NT2/D1 (cell line): ENCODE measurements around the gene PCSK6.

Source experiments
- DNase-seq: peaks from one replicate; pipeline ENCODE4 v3.0.0-alpha.2; 2011; ENCODE audit warnings: low read depth, low spot score
- H3K27me3 ChIP-seq: 2 replicates; pipeline ENCODE4 v1.6.0; 2011; ENCODE audit warnings: mild to moderate bottlenecking; ENCODE audit not compliant: insufficient read length, insufficient read depth
- H3K36me3 ChIP-seq: 2 replicates; pipeline ENCODE4 v1.6.1; 2011; ENCODE audit warnings: mild to moderate bottlenecking, low read length, mixed read lengths; ENCODE audit not compliant: insufficient read depth, insufficient read length
- H3K4me1 ChIP-seq: 2 replicates; pipeline ENCODE4 v1.5.1; 2011; ENCODE audit not compliant: insufficient read depth, insufficient read length
- H3K4me3 ChIP-seq: 2 replicates; pipeline ENCODE4 v1.5.1; 2011; ENCODE audit warnings: low read depth; ENCODE audit not compliant: insufficient read length
- H3K9ac ChIP-seq: 2 replicates; pipeline ENCODE4 v1.6.0; 2011; ENCODE audit warnings: low read depth; ENCODE audit not compliant: insufficient read length
- H3K9me3 ChIP-seq: 2 replicates; pipeline ENCODE4 v1.5.1; 2011; ENCODE audit warnings: mild to moderate bottlenecking, low read length; ENCODE audit not compliant: insufficient read depth
- SUZ12 ChIP-seq: IDR thresholded peaks from 2 replicates; pipeline ENCODE4 v1.6.1; 2011; ENCODE audit not compliant: insufficient read length, insufficient read depth; ENCODE audit errors: extremely low read depth
- YY1 ChIP-seq: IDR thresholded peaks from 2 replicates; pipeline ENCODE4 v1.6.1; 2011; ENCODE audit not compliant: insufficient read length, insufficient read depth
- ZNF274 ChIP-seq: IDR thresholded peaks from 2 replicates; pipeline ENCODE4 v1.6.1; 2011; ENCODE audit warnings: mild to moderate bottlenecking, low read depth, low read length

The PCSK6 gene

GRCh38 chr15:101479342-101479845 lies 10.1 kb downstream of the PCSK6 start:
- TF ChIP-seq ZNF274 (no peak), SUZ12 (no peak), YY1 (no peak)
- Histone ChIP-seq H3K9ac (peak overlapping the region; percentile 3), H3K27me3 (no peaks in the 10 kb centered on the region), H3K4me1 (peaks cover 13% of the 10 kb centered on the region), H3K4me3 (no peak overlapping the region), H3K36me3 (no peaks in the 10 kb centered on the region), H3K9me3 (no peaks in the 10 kb centered on the region)
- no peak for DNase-seq

- H3K27me3 ChIP-seq = no peaks in the 10 kb centered on the region
- H3K9ac ChIP-seq = no peak overlapping the region
- TF ChIP-seq ZNF274 (no peak), YY1 (no peak), SUZ12 (no peak)
- no peak for DNase-seq
- H3K4me1 ChIP-seq = peaks cover 13% of the 10 kb centered on the region
- H3K9me3 ChIP-seq = no peaks in the 10 kb centered on the region
- H3K4me3 ChIP-seq = no peak overlapping the region
- H3K36me3 ChIP-seq = no peaks in the 10 kb centered on the region
Measured at GRCh38 chr15:101478701-101479341, 10.7 kb downstream of the PCSK6 start.

- DNase-seq = no peak
- Histone ChIP-seq H3K4me3 (no peak overlapping the region), H3K9ac (no peak overlapping the region), H3K27me3 (no peaks in the 10 kb centered on the region), H3K4me1 (peaks cover 13% of the 10 kb centered on the region), H3K36me3 (no peaks in the 10 kb centered on the region), H3K9me3 (no peaks in the 10 kb centered on the region)
- no peak for TF ChIP-seq ZNF274
- no peak for TF ChIP-seq SUZ12
- TF ChIP-seq YY1 = no peak
Measured at GRCh38 chr15:101477851-101478362, 11.6 kb downstream of the PCSK6 start.

- TF ChIP-seq YY1 (no peak), ZNF274 (no peak), SUZ12 (no peak)
- no peak overlapping the region for H3K9ac ChIP-seq
- peaks cover 12% of the 10 kb centered on the region for H3K4me1 ChIP-seq
- no peaks in the 10 kb centered on the region for H3K36me3 ChIP-seq
- DNase-seq = no peak
- no peak overlapping the region for H3K4me3 ChIP-seq
- H3K27me3 ChIP-seq = no peaks in the 10 kb centered on the region
- no peaks in the 10 kb centered on the region for H3K9me3 ChIP-seq
Measured at GRCh38 chr15:101476756-101477155, 12.8 kb downstream of the PCSK6 start.

GRCh38 chr15:101474983-101475382 lies 14.5 kb downstream of the PCSK6 start:
- no peaks in the 10 kb centered on the region for H3K27me3 ChIP-seq
- no peak overlapping the region for H3K4me3 ChIP-seq
- TF ChIP-seq YY1 (no peak), SUZ12 (no peak), ZNF274 (no peak)

GRCh38 chr15:101474233-101474632 lies 15.3 kb downstream of the PCSK6 start:
- TF ChIP-seq YY1 = no peak
- TF ChIP-seq ZNF274 = no peak
- TF ChIP-seq SUZ12 = no peak
- no peaks in the 10 kb centered on the region for H3K9me3 ChIP-seq
- no peak overlapping the region for H3K4me3 ChIP-seq
- no peaks in the 10 kb centered on the region for H3K36me3 ChIP-seq
- H3K9ac ChIP-seq = no peak overlapping the region
- DNase-seq = no peak
- H3K27me3 ChIP-seq = no peaks in the 10 kb centered on the region
- peaks cover 3% of the 10 kb centered on the region for H3K4me1 ChIP-seq

More at GRCh38 chr15:101474983-101475382, 14.5 kb downstream of the PCSK6 start:
- Histone ChIP-seq H3K9ac (no peak overlapping the region), H3K9me3 (no peaks in the 10 kb centered on the region), H3K4me1 (peaks cover 3% of the 10 kb centered on the region), H3K36me3 (no peaks in the 10 kb centered on the region)
- no peak for DNase-seq

GRCh38 chr15:101472033-101472432 lies 17.5 kb downstream of the PCSK6 start:
- DNase-seq = no peak

More at GRCh38 chr15:101472033-101472432, 17.5 kb downstream of the PCSK6 start:
- H3K36me3 ChIP-seq = no peaks in the 10 kb centered on the region
- no peak overlapping the region for H3K9ac ChIP-seq
- no peak overlapping the region for H3K4me3 ChIP-seq
- TF ChIP-seq ZNF274 (no peak), SUZ12 (no peak), YY1 (no peak)
- H3K4me1 ChIP-seq = peaks cover 3% of the 10 kb centered on the region
- no peaks in the 10 kb centered on the region for H3K27me3 ChIP-seq
- H3K9me3 ChIP-seq = no peaks in the 10 kb centered on the region
